Osteocyte (in vitro differentiated cells): ENCODE data around the gene CYB5R4. TPM values are rescaled to one million over a fixed set of nuclear protein-coding genes. Genes with fewer than 3 reads are reported as not detected.

ENCODE experiments used
- DNase-seq: peaks from one replicate; pipeline ENCODE4 v3.0.0; 2021; ENCODE audit warnings: mixed read lengths; ENCODE audit not compliant: unreplicated experiment; ENCODE audit errors: extremely low spot score
- H3K27ac Mint-ChIP-seq: one replicate; pipeline ENCODE4 v1.8.0; 2021; ENCODE audit warnings: mild to moderate bottlenecking, mixed read lengths; ENCODE audit not compliant: unreplicated experiment
- H3K27me3 Mint-ChIP-seq: one replicate; pipeline ENCODE4 v1.8.0; 2021; ENCODE audit warnings: mixed read lengths; ENCODE audit not compliant: unreplicated experiment
- H3K36me3 Mint-ChIP-seq: one replicate; pipeline ENCODE4 v1.8.0; 2021; ENCODE audit warnings: mixed read lengths; ENCODE audit not compliant: unreplicated experiment
- H3K4me1 Mint-ChIP-seq: one replicate; pipeline ENCODE4 v1.8.0; 2021; ENCODE audit warnings: mixed read lengths; ENCODE audit not compliant: unreplicated experiment
- H3K4me3 Mint-ChIP-seq: one replicate; pipeline ENCODE4 v1.8.0; 2021; ENCODE audit warnings: mild to moderate bottlenecking, moderate library complexity, mixed read lengths; ENCODE audit not compliant: unreplicated experiment
- H3K9me3 Mint-ChIP-seq: one replicate; pipeline ENCODE4 v1.8.0; 2021; ENCODE audit warnings: mixed read lengths; ENCODE audit not compliant: unreplicated experiment
- CTCF ChIP-seq: fragments of 200-600 bp; sonication (generic); IDR thresholded peaks from 2 replicates; pipeline ENCODE4 v1.5.0; 2021; ENCODE audit warnings: antibody characterized with exemption, mild to moderate bottlenecking, moderate library complexity
- total RNA-seq: library from RNA; stranded (reverse); gene quantifications from 2 replicates; pipeline ENCODE4 v1.2.1, GENCODE V29; 2021

The CYB5R4 gene
- total RNA-seq, 1 donor from 2014 or later = 10.9 TPM

- no peak for TF ChIP-seq CTCF
- Mint-ChIP-seq H3K27me3 (no peaks in the 10 kb centered on the region), H3K4me3 (no peak overlapping the region), H3K9me3 (peaks cover 14% of the 10 kb centered on the region), H3K27ac (no peak overlapping the region), H3K4me1 (peaks cover 2% of the 10 kb centered on the region), H3K36me3 (peaks cover 5% of the 10 kb centered on the region)
- DNase-seq = no peak
Observed at GRCh38 chr6:83908813-83909212, 49.3 kb downstream of the CYB5R4 start.

DNA sequence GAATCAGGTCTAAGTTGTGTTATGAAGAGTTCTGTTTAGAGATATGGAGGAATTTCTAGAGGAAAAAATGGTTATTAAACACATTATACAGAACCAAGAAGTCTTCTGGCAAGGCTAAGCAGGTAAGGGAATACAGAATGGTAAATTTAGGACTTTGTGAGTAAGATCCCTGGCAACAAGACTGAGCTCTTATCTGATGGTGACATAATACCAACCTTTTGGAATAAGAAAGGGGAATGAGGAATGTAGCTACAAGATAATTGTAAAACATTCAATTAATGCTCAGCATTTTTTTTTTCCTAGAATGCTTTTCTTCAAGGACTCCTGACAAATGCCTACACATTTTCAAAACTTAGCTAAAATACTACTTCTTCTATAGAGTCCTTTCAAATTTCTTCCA is 51.8 kb downstream of the CYB5R4 start:
- Mint-ChIP-seq H3K27me3 (no peaks in the 10 kb centered on the region), H3K4me3 (no peak overlapping the region), H3K4me1 (peaks cover 2% of the 10 kb centered on the region), H3K9me3 (peaks cover 3% of the 10 kb centered on the region), H3K36me3 (peaks cover 5% of the 10 kb centered on the region), H3K27ac (no peak overlapping the region)
- no peak for DNase-seq
- no peak for TF ChIP-seq CTCF

- Mint-ChIP-seq H3K9me3 (no peaks in the 10 kb centered on the region), H3K4me1 (no peaks in the 10 kb centered on the region), H3K27ac (no peak overlapping the region), H3K36me3 (peaks cover 5% of the 10 kb centered on the region), H3K27me3 (no peaks in the 10 kb centered on the region), H3K4me3 (no peak overlapping the region)
- DNase-seq = no peak
- no peak for TF ChIP-seq CTCF
Observed at GRCh38 chr6:83914953-83915352, 55.5 kb downstream of the CYB5R4 start.

- DNase-seq = no peak
- Mint-ChIP-seq H3K4me1 (no peaks in the 10 kb centered on the region), H3K36me3 (peaks cover 5% of the 10 kb centered on the region), H3K27ac (no peak overlapping the region), H3K4me3 (no peak overlapping the region), H3K9me3 (no peaks in the 10 kb centered on the region), H3K27me3 (no peaks in the 10 kb centered on the region)
- no peak for TF ChIP-seq CTCF
Observed at GRCh38 chr6:83917001-83917400, 57.5 kb downstream of the CYB5R4 start.

- TF ChIP-seq CTCF = no peak
- DNase-seq = no peak
- H3K27me3 Mint-ChIP-seq = no peaks in the 10 kb centered on the region
- H3K9me3 Mint-ChIP-seq = peaks cover 3% of the 10 kb centered on the region
- no peak overlapping the region for H3K4me3 Mint-ChIP-seq
- no peaks in the 10 kb centered on the region for H3K4me1 Mint-ChIP-seq
- peaks cover 11% of the 10 kb centered on the region for H3K36me3 Mint-ChIP-seq
- no peak overlapping the region for H3K27ac Mint-ChIP-seq
Observed at GRCh38 chr6:83920017-83920416, 60.5 kb downstream of the CYB5R4 start.
